Activated CD4-positive, CD25-positive, alpha-beta regulatory T cell (primary cell): ENCODE results near the gene FANCE.
A peak's percentile ranks its signal among the peaks of the same experiment; 100 is the strongest.

Source experiments
- DNase-seq, 4 experiments: peaks; one replicate each; lab custom pipeline; 2025; lab: John Stamatoyannopoulos, UW

FANCE gene

DNA sequence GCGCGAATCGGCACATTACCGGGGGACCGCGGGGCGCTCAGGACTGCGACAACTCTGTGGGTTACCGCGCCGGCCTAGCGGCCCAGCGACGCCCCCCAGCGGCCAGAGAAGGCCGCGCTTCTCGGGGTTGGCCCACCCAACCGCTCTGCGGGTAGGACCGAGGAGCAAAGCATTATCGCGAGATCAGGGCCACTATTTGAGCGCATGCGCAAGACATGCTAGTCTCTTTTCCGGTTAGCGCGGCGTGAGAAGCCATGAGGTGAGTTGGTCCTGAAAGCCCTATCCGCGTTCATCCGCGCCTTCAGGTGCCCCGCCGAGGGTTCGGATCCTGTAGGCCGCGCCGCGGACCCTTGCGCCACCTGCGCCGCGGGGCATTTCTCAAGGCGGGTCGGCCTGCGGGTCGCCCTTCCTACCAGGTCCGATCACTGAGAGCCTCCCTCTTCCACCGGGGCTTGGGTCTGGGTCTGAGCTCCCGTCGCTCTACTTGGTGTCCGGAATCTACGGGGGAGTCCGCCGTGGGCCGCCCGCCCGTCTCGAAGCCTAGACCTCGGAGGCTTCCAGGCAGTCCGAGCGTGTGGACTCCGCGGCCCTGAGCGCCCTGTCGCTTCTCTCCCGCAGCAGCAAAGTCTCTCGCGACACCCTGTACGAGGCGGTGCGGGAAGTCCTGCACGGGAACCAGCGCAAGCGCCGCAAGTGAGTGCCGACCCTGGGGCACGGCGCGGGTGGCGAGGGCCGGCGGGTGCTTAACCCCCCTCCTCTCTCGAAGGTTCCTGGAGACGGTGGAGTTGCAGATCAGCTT lies 16.2 kb downstream of the FANCE start, which contains the start of gene RPL10A:
RPL10A (plus strand) TSS at position 221 of the 799 bp plus-strand sequence; CDS start at position 255, 34 bp downstream.
- DNase-seq, result peak; percentile 89 to 93 (median 92)

- DNase-seq, result no peak
Measured at GRCh38 chr6:35468980-35469750, 17.0 kb downstream of the FANCE start.

DNA sequence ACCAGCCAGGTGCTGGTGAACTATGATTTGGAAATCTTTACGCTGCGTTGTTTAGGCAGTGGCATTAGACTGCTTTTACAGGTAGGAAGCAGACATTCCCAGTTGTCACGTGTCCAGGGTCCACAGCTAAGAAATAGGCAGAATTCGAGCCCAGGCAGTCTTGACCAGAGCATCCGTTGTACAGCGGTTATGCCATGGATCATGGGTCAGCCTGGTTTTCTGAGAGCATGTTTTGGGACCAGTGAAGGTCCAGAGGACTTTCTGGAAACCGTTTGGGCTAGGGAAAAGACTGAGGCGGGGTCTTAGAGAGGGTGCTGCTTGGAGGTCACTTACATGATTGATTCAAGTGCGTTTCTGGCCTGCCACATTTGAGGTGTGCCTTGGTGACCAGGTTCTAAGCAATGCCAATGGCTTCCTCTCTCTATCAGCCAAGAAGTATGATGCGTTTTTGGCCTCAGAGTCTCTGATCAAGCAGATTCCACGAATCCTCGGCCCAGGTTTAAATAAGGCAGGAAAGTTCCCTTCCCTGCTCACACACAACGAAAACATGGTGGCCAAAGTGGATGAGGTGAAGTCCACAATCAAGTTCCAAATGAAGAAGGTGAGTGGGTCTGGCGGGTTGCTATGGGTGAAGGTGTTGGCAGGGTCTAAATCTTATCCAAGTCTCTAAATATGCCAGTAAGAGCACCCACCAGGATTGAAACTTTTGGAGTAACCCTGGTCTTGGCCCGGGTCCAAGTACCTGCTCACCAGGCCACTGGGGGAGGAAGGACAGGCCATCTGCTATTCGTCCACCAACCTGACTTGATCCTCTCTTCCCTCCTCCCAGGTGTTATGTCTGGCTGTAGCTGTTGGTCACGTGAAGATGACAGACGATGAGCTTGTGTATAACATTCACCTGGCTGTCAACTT lies 17.9 kb downstream of the FANCE start:
- no peak for DNase-seq

GRCh38 chr6:35470663-35471120 lies 18.6 kb downstream of the FANCE start:
- no peak for DNase-seq

DNA sequence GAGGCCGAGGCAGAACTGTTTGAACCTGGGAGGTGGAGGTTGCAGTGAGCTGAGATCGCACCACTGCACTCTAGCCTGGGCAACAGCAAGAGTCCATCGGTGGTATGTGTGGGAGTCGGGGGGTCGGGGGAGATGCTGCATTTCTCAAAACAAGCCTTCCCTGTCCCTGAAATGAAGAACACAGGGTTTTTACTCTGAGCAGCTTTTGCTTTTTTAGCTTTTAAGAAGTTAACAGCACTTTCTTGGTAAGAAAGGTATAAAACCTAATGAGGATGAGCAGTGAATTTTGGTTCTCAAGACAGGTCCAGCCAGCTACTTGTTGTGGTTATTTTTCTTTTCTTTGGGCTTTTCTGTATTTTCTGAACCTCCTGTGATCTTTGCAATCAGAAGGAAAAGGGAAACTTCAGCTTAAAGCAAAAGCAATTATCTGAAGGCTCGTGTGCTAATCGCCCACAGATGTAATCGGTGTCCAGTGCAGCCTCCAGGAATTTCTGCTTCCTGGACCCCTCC lies 19.8 kb downstream of the FANCE start:
- DNase-seq, result no peak

GRCh38 chr6:35473075-35473849 lies 21.1 kb downstream of the FANCE start:
- no peak for DNase-seq

GRCh38 chr6:35473850-35474130 lies 21.7 kb downstream of the FANCE start:
- no peak for DNase-seq

DNA sequence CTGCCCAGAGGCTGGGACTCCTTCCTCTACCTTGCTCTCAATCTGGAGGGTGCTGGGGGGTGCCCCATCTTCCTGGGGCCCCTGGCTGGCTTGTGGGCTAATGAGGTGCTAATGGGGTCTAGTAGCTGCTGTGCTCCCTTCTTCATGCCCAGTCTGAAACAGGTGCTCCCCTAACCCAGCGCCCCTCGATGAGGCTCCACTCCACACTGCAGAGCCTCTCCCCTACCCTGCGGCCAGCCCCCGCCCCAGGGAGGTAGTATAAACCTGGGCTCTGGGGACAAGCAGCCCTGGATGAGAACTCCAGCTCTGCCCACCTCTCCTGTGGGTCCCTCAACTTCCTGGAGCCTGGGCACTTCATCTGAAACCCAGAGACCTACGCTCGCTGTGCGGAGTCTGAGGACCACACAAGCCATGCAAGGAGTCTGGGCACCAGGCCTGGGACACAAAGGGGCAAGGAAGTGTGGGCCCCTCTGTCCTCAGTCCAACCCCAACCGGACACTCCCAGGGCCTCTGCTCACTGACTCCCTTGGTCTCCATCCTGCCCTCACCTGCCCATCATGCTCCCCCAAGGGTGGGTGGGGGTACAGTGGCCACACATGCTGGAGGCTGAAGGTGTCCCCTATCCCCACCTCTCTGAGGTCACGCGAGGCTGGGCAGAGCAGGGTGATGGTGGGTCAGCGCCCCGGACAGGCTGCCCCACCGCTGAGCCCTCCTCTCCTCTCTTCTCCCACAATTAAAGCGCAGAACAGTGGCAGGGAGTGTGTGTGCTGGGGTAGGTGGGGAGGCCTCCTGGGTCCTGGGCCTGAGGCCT lies 22.2 kb downstream of the FANCE start:
- DNase-seq, result no peak

- no peak for DNase-seq
Measured at GRCh38 chr6:35474942-35475570, 22.9 kb downstream of the FANCE start.

DNA sequence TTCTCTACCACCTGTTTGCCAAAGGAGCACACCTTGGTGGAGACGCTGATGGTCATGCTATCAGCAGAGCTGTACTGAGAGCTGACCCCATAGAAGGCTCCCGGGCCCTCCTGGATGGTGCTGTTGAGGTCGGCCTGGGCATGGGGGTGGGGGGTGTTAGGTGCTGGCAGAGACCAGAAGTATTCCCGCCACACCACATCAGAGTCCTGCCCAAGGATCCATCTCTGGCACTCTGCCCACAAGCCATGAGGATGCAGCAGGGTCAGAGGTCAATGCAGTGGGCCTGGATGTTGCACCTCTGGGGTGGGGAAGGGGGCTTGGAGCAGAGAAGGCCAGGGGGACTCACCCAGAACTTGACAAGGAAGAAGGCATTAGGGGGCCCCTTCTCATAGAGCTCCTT lies 23.4 kb downstream of the FANCE start:
- no peak for DNase-seq

DNA sequence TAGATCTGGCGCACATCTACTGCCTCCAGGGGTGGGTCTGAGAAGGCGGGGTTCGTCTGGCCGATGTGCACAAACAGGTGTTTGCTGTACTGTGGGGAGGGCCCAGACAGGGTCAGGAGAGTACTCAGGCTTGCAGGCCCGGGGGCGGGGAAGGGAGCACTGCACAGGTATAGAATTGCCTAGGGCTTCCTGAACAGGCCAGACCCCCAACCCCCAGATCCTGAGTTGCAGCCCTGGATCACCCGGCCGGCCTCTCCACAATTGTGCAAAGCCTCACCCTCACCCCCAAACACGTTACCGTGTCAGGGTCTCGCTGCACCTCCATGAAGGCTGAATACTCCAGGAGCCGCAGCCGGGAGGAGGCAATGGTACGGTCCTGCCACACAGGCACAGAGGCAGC lies 23.9 kb downstream of the FANCE start:
- no peak for DNase-seq

DNA sequence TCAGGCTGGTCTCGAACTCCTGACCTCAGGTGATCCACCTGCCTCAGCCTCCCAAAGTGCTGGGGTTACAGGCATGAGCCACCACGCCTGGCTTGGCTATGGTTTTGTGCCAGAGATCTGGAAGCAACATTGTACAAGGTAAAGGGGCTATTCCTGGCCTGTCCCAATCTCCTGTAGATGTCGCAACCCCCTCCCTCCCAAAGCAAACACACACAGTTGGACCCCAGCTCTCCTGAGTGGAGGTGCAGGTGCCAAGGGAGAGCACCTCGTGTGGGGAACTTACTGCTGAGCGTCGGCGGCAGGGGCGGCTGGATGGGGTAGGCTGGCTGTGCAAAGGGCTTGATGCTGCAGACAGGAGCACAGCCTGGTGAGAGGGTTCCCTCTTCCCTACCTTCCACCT lies 24.9 kb downstream of the FANCE start:
- no peak for DNase-seq

GRCh38 chr6:35477551-35478179 lies 25.5 kb downstream of the FANCE start:
- no peak for DNase-seq

GRCh38 chr6:35478259-35478658 lies 26.1 kb downstream of the FANCE start:
- no peak for DNase-seq

- DNase-seq, result no peak
Measured at GRCh38 chr6:35480176-35480575, 28.0 kb downstream of the FANCE start.

- no peak for DNase-seq
Measured at GRCh38 chr6:35481226-35481625, 29.1 kb downstream of the FANCE start.

DNA sequence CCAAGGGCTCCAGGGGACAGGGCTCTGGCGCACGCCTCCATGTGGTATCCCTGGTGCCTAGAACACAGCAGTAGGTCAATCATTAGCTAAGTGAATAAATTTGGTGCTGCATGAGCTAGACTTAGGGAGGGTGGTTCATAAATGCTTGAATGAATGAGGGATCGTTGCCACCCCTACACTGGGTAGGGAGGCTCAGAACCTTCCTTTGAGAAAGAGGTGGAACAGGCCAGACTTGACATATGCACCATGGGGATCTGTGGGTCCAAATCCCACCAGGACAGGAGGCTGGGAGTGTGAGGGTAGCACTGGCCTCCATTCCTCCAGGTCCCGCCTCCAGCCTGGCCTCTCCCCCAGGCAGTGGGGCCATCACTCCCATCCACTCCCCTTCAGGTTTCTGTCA lies 30.9 kb downstream of the FANCE start:
- DNase-seq, result no peak

DNA sequence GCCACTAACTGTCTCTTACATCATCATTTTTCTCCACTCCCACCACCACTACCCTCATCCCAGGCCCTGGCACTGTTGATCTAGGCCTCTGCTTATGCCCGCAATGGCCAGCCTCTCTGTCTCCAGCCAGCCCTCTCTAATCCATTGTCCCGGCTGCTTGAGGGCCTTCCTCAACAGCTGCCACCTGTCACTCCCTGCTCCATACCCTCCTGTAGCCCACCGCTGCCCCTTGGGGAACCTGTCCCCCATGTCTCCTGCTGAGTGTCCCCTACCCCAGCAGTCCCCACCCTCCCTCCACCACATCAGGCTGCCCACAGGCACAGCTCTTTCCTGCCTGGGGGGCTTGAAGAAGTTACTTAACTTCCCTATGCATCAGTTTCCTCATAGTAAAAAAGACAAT lies 31.4 kb downstream of the FANCE start:
- no peak for DNase-seq

DNA sequence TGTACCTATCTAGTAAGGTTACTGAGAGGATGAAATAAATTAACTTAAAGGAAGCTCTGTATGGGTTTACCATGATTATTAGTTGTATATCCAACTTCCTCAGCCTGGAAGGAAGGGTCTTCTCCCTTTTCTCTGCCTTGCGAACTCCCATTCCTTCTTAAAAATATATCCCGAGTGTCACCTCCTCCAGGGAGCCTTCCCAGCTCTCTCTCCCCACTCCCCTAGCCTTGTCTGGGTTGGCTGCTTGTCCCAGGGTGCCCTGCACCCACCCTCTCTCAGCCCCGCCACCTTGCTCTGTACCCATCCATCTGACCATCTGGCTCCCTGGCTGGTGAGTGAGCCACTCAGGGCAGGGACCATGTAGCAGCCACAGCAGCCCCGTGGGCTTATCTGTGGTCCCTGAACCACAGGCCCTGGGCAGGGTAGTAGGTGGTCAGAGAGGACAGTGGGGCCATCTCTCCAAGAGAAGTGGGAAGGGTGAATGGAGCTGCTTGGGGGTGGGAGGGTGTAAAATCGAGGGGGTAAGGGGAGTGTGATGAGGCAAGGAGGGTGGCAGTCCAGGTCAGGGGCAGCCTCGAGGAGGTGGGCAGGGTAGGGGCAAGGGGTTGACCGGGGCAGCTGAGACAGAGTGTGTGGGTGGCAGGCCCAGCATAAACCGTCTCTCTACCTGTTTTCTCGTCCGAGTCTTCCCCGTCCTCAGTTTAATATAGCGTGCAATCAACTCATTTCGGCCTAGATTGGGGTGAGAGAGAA lies 31.9 kb downstream of the FANCE start:
- DNase-seq, result no peak
